Kidney (tissue), 14 donors: ENCODE measurements around the gene NTRK3. TPM values are rescaled to one million over a fixed set of nuclear protein-coding genes. Genes with fewer than 3 reads are reported as not detected.

ENCODE experiments used
- DNase-seq, 5 donors: peaks; one replicate each; pipeline ENCODE4 v3.0.0-alpha.2; 2013 to 2020
- FAIRE-seq: peaks from 2 replicates; lab custom pipeline; 2012; peaks lifted over from hg19 to GRCh38; lab: Jason Lieb, UNC
- H3K27ac ChIP-seq, 2 donors: one replicate each; pipeline ENCODE4 v1.7.0; 2013; ENCODE audit warnings: low read depth in 2 of 2, low read length in 2 of 2, inconsistent platforms in 1 of 2
- H3K27me3 ChIP-seq: one replicate; pipeline ENCODE4 v1.7.1; 2013; ENCODE audit warnings: low read length, inconsistent platforms; ENCODE audit not compliant: control insufficient read depth, insufficient read depth
- H3K36me3 ChIP-seq, 3 donors: one replicate each; pipeline versions ENCODE4 v1.7.0 to v1.7.1; 2013; ENCODE audit warnings: low read length in 3 of 3, control low read depth in 1 of 3, inconsistent platforms in 1 of 3; ENCODE audit not compliant: insufficient read depth in 3 of 3, control insufficient read depth in 2 of 3
- H3K4me1 ChIP-seq, 3 donors: one replicate each; pipeline versions ENCODE4 v1.7.0 to v1.7.1; 2013; ENCODE audit warnings: low read length in 3 of 3, inconsistent platforms in 1 of 3, low read depth in 1 of 3; ENCODE audit not compliant: control insufficient read depth in 2 of 3, insufficient read depth in 2 of 3
- H3K4me3 ChIP-seq, 3 donors: one replicate each; pipeline versions ENCODE4 v1.7.0 to v1.8.1; 2013; ENCODE audit warnings: low read length in 3 of 3, control low read depth in 1 of 3, inconsistent platforms in 1 of 3
- H3K9ac ChIP-seq, 3 donors: one replicate each; pipeline versions ENCODE4 v1.7.0 to v1.7.1; 2013; ENCODE audit warnings: low read length in 3 of 3, control low read depth in 1 of 3, inconsistent platforms in 1 of 3
- H3K9me3 ChIP-seq, 3 donors: one replicate each; pipeline versions ENCODE4 v1.7.0 to v1.7.1; 2013; ENCODE audit warnings: low read length in 3 of 3, control low read depth in 1 of 3, inconsistent platforms in 1 of 3; ENCODE audit not compliant: control insufficient read depth in 2 of 3, insufficient read depth in 1 of 3
- CTCF ChIP-seq: IDR thresholded peaks from 3 replicates; pipeline ENCODE4 v1.5.1; 2012; ENCODE audit warnings: mild to moderate bottlenecking, moderate library complexity, borderline replicate concordance; ENCODE audit not compliant: insufficient read depth; ENCODE audit errors: extremely low read depth
- intact Hi-C: fragments of 100-400 bp; cut with DNase I; formaldehyde crosslinking; loops from one replicate; pipeline ENCODE4 v1.11.1; 2022
- polyA plus RNA-seq: library from polyadenylated mRNA; stranded (reverse); fragments of 350-450 nt; fragmentation: Illumina TruSeq; extraction: RNeasy Lipid Tissue Mini Kit (QIAGEN cat#74804); gene quantifications from one replicate; pipeline ENCODE4 v1.2.3, GENCODE V29; 2014; ENCODE audit warnings: low read depth, low replicate concordance; ENCODE audit not compliant: insufficient read depth
- total RNA-seq: library from RNA; stranded (reverse); fragmentation: NEBNext Ultra II Directional; extraction: Animal tissue kit (Norgen Biotek cat#: 25700); gene quantifications from one replicate; pipeline ENCODE4 v1.2.1, GENCODE V29; 2021
- donor health status: control.
- donor health status: control.
- donor health status: control.
- donor health status: control.
- donor health status: control.
- donor health status: DM: yes; HTN: yes; CAD: no.
- donor health status: Normal renal cell carcinoma (clear cell type).

NTRK3 gene
- total and polyA plus RNA-seq, 2 donors from 2014 or later: 8.9 to 25.5 TPM

DNA sequence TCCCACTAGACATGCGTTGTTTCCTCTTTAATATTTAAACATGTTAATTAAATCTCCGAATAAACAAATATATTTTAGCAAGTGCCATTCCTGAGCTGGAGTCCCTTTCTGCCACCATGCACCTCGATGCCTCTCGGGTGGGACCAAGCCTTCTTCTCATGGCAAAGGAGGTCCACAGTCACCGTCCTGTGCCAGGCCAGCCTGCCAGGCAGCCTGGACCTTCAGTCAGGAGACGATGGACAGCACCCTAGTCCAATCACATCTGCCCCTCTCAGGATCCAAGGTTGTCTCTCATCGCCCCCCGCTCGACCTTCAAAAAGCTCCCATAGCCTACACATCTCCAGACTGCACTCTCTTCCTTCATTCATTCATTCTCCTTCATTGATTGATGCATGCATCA is 22.6 kb downstream of the NTRK3 start:
- Histone ChIP-seq H3K4me3 (no peak overlapping the region), H3K4me1 (no peaks in the 10 kb centered on the region), H3K9me3 (no peaks in the 10 kb centered on the region), H3K36me3 (no peaks in the 10 kb centered on the region), H3K9ac (no peak overlapping the region), H3K27ac (no peak overlapping the region), H3K27me3 (no peaks in the 10 kb centered on the region)
- intact Hi-C loops: no loop called here
- TF ChIP-seq CTCF: no peak
- no peak for FAIRE-seq
- peak in 1 of 5 donors; percentile 39 for DNase-seq

- no peaks in the 10 kb centered on the region for H3K9me3 ChIP-seq
- H3K9ac ChIP-seq: no peak overlapping the region
- peak in 4 of 5 donors; percentile 82 to 90 (median 84) for DNase-seq
- no peak overlapping the region for H3K4me3 ChIP-seq
- H3K27ac ChIP-seq: no peak overlapping the region
- intact Hi-C loops: no loop called here
- H3K27me3 ChIP-seq: no peaks in the 10 kb centered on the region
- FAIRE-seq: no peak
- no peaks in the 10 kb centered on the region for H3K4me1 ChIP-seq
- H3K36me3 ChIP-seq: no peaks in the 10 kb centered on the region
- no peak for TF ChIP-seq CTCF
Measured at GRCh38 chr15:88232771-88233201, 23.8 kb downstream of the NTRK3 start.

GRCh38 chr15:88231909-88232644 is 24.5 kb downstream of the NTRK3 start:
- FAIRE-seq (no peak), DNase-seq (no peak)
- no peak overlapping the region for H3K4me3 ChIP-seq
- H3K9ac ChIP-seq: no peak overlapping the region
- no peak for TF ChIP-seq CTCF
- no peak overlapping the region for H3K27ac ChIP-seq
- no peaks in the 10 kb centered on the region for H3K4me1 ChIP-seq
- H3K36me3 ChIP-seq: no peaks in the 10 kb centered on the region
- no peaks in the 10 kb centered on the region for H3K27me3 ChIP-seq
- no peaks in the 10 kb centered on the region for H3K9me3 ChIP-seq
- intact Hi-C loops: no loop called here
